A673 (cell line): ENCODE measurements around the gene MFAP1. TPM values are rescaled to one million over a fixed set of nuclear protein-coding genes. Genes with fewer than 3 reads are reported as not detected.

Source experiments
- BruUV-seq: library from RNA; stranded (reverse); fragments of 400-500 nt; replicated peaks from 2 replicates; lab custom pipeline; 2021; lab: Mats Ljungman, UMichigan
- CTCF ChIA-PET: fragments of 300-600 bp; sonication (Branson Sonifier 250); formaldehyde crosslinking; loops from one replicate; lab custom pipeline; 2022; ENCODE audit warnings: antibody characterized with exemption; lab: Charles Lee
- POLR2A ChIA-PET: fragments of 300-600 bp; sonication (Branson Sonifier 250); formaldehyde crosslinking; loops from one replicate; lab custom pipeline; 2022; ENCODE audit warnings: antibody characterized with exemption; ENCODE audit not compliant: low non-redundant PET; lab: Charles Lee
- DNase-seq: peaks from one replicate; pipeline ENCODE4 v3.0.0-alpha.2; 2015; ENCODE audit warnings: low spot score
- H3K27ac ChIP-seq: fragments of 200-600 bp; sonication (generic); 2 replicates; pipeline ENCODE4 v1.5.1; 2016; ENCODE audit warnings: mixed run types, low read depth, mild to moderate bottlenecking, mixed read lengths, antibody characterized with exemption, low read length; ENCODE audit not compliant: poor library complexity, severe bottlenecking
- H3K27me3 ChIP-seq: fragments of 200-600 bp; sonication (generic); replicated peaks from 2 replicates; pipeline ENCODE4 v1.6.1; 2017; ENCODE audit warnings: mixed run types, low read depth, mild to moderate bottlenecking, mixed read lengths, antibody characterized with exemption, low read length; ENCODE audit not compliant: insufficient read depth, poor library complexity
- H3K36me3 ChIP-seq: fragments of 200-600 bp; sonication (generic); 2 replicates; pipeline ENCODE4 v1.6.1; 2016; ENCODE audit warnings: mixed run types, mild to moderate bottlenecking, mixed read lengths, antibody characterized with exemption, low read length; ENCODE audit not compliant: insufficient read depth, poor library complexity, severe bottlenecking
- H3K4me1 ChIP-seq: fragments of 200-600 bp; sonication (generic); 2 replicates; pipeline ENCODE4 v1.6.1; 2017; ENCODE audit warnings: mixed run types, mild to moderate bottlenecking, mixed read lengths, antibody characterized with exemption, low read length; ENCODE audit not compliant: insufficient read depth, poor library complexity, severe bottlenecking
- H3K4me3 ChIP-seq: fragments of 200-600 bp; sonication (generic); 2 replicates; pipeline ENCODE4 v1.5.1; 2016; ENCODE audit warnings: low read depth, mixed run types, mild to moderate bottlenecking, mixed read lengths, low read length; ENCODE audit not compliant: poor library complexity, severe bottlenecking
- H3K9me3 ChIP-seq: fragments of 200-600 bp; sonication (generic); 2 replicates; pipeline ENCODE4 v1.6.1; 2016; ENCODE audit warnings: mixed run types, low read depth, mild to moderate bottlenecking, mixed read lengths, antibody characterized with exemption, low read length; ENCODE audit not compliant: poor library complexity, severe bottlenecking
- CTCF ChIP-seq: fragments of 300-800, 200-600 bp; sonication (generic); conservative IDR thresholded peaks from 2 replicates; pipeline ENCODE4 v1.5.1; 2017; ENCODE audit warnings: low read depth, mild to moderate bottlenecking, antibody characterized with exemption, low read length, moderate library complexity, mixed read lengths
- EZH2 ChIP-seq: fragments of 200-600 bp; sonication (generic); IDR thresholded peaks from 2 replicates; pipeline ENCODE4 v1.6.1; 2017; ENCODE audit warnings: borderline replicate concordance, low read depth, mild to moderate bottlenecking, mixed read lengths, antibody characterized with exemption, low read length; ENCODE audit not compliant: poor library complexity, severe bottlenecking
- intact Hi-C: fragments of 100-400 bp; cut with micrococcal nuclease; formaldehyde crosslinking; loops from one replicate; pipeline ENCODE4 v1.10.0; 2022; ENCODE audit not compliant: unreplicated experiment
- total RNA-seq: library from RNA; stranded (reverse); gene quantifications from 2 replicates; pipeline ENCODE4 v1.2.3, GENCODE V29; 2021

The MFAP1 gene
- total RNA-seq, 1 experiment from 2014 or later = 45.4 TPM

- no peak for DNase-seq
- H3K4me1 ChIP-seq = no peaks in the 10 kb centered on the region
- no peak for TF ChIP-seq EZH2
- TF ChIP-seq CTCF = no peak
- no peak overlapping the region for H3K4me3 ChIP-seq
- H3K9me3 ChIP-seq = no peaks in the 10 kb centered on the region
- no peak overlapping the region for H3K27ac ChIP-seq
- peaks cover 80% of the 10 kb centered on the region for H3K36me3 ChIP-seq
- POLR2A ChIA-PET = no interaction called here
- no peaks in the 10 kb centered on the region for H3K27me3 ChIP-seq
- intact Hi-C loops = no loop called here
- CTCF ChIA-PET = no interaction called here
- BruUV-seq = no TSS peak
These were observed 35.1 kb upstream of the MFAP1 start for GRCh38 chr15:43859546-43859945.

GRCh38 chr15:43854801-43855200, 30.3 kb upstream of the MFAP1 start:
- ChIA-PET CTCF (no interaction called here), POLR2A (no interaction called here)
- TF ChIP-seq CTCF = no peak
- no peak for TF ChIP-seq EZH2
- H3K4me3 ChIP-seq = no peak overlapping the region
- BruUV-seq = no TSS peak
- H3K27ac ChIP-seq = no peak overlapping the region
- no peak for DNase-seq
- H3K4me1 ChIP-seq = no peaks in the 10 kb centered on the region
- no peaks in the 10 kb centered on the region for H3K9me3 ChIP-seq
- H3K27me3 ChIP-seq = no peaks in the 10 kb centered on the region
- peaks cover 85% of the 10 kb centered on the region for H3K36me3 ChIP-seq
- intact Hi-C loops = no loop called here

GRCh38 chr15:43852607-43853006, 28.1 kb upstream of the MFAP1 start:
- Histone ChIP-seq H3K27me3 (no peaks in the 10 kb centered on the region), H3K4me1 (no peaks in the 10 kb centered on the region), H3K36me3 (peaks cover 80% of the 10 kb centered on the region), H3K9me3 (no peaks in the 10 kb centered on the region), H3K4me3 (no peak overlapping the region), H3K27ac (no peak overlapping the region)
- CTCF ChIA-PET = no interaction called here
- intact Hi-C loops = no loop called here
- TF ChIP-seq CTCF (no peak), EZH2 (no peak)
- DNase-seq = no peak
- POLR2A ChIA-PET = no interaction called here
- BruUV-seq = no TSS peak
